ENCODE results near the gene ADM2. TPM values are rescaled to one million over a fixed set of nuclear protein-coding genes. Genes with fewer than 3 reads are reported as not detected.

ADM2 gene
- total RNA-seq, 1 donor from 2014 or later, result 37.6 TPM

DNA sequence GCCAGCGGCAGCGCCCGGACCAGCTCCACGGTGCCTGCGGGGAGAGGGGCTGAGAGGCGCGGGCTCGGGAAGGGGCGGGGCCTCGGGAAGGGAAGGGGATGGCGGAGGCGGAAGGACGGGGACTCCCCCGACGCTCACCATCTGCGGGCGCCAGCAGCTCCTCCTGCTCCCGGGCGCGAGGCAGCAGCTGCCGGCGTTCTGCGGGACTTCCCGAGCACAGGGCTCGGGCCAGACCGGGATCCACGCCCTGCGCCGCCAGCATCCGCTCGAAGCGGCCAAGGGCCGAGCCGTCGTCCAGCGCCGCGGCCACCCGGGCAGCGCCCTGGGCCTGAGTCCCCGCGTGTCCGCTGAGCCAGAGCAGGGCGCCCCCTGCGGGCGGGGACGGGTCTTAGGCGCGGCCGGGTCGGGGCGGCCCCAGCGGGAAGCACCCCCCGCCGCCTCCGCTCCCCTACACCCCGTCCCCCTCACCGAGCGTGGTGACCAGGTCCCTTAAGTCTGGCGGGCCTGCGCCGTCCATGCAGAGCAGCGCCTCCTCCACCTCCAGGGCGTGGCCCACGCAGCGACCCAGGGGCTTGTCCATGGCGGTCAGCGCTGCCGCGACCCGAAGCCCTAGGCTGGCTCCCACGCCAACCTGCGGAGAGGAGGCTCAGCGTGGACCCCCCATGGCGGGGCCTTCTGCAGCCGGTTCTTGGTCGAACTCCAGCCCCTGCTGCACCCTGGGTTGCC lies 44.9 kb downstream of the ADM2 start:
- H3K9me3 Mint-ChIP-seq (ENCODE audit: unreplicated experiment), result peaks cover 15% of the 10 kb centered on the region
- peaks cover 20% of the 10 kb centered on the region for H3K27me3 Mint-ChIP-seq (ENCODE audit: unreplicated experiment)
- peak overlapping the region; percentile 78 for H3K4me3 Mint-ChIP-seq (ENCODE audit: unreplicated experiment)
- H3K27ac Mint-ChIP-seq (ENCODE audit: unreplicated experiment), result peak overlapping the region; percentile 77
- TF ChIP-seq, protein P1, sequence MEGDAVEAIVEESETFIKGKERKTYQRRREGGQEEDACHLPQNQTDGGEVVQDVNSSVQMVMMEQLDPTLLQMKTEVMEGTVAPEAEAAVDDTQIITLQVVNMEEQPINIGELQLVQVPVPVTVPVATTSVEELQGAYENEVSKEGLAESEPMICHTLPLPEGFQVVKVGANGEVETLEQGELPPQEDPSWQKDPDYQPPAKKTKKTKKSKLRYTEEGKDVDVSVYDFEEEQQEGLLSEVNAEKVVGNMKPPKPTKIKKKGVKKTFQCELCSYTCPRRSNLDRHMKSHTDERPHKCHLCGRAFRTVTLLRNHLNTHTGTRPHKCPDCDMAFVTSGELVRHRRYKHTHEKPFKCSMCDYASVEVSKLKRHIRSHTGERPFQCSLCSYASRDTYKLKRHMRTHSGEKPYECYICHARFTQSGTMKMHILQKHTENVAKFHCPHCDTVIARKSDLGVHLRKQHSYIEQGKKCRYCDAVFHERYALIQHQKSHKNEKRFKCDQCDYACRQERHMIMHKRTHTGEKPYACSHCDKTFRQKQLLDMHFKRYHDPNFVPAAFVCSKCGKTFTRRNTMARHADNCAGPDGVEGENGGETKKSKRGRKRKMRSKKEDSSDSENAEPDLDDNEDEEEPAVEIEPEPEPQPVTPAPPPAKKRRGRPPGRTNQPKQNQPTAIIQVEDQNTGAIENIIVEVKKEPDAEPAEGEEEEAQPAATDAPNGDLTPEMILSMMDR (IDR thresholded peaks at IDR 0.05; ENCODE audit: partially characterized antibody, unreplicated experiment), result peak; percentile 84
- peak; percentile 91 for DNase-seq
- H3K36me3 Mint-ChIP-seq (ENCODE audit: unreplicated experiment), result peaks cover 5% of the 10 kb centered on the region
- H3K4me1 Mint-ChIP-seq (ENCODE audit: low read depth, unreplicated experiment), result peaks cover 12% of the 10 kb centered on the region

DNA sequence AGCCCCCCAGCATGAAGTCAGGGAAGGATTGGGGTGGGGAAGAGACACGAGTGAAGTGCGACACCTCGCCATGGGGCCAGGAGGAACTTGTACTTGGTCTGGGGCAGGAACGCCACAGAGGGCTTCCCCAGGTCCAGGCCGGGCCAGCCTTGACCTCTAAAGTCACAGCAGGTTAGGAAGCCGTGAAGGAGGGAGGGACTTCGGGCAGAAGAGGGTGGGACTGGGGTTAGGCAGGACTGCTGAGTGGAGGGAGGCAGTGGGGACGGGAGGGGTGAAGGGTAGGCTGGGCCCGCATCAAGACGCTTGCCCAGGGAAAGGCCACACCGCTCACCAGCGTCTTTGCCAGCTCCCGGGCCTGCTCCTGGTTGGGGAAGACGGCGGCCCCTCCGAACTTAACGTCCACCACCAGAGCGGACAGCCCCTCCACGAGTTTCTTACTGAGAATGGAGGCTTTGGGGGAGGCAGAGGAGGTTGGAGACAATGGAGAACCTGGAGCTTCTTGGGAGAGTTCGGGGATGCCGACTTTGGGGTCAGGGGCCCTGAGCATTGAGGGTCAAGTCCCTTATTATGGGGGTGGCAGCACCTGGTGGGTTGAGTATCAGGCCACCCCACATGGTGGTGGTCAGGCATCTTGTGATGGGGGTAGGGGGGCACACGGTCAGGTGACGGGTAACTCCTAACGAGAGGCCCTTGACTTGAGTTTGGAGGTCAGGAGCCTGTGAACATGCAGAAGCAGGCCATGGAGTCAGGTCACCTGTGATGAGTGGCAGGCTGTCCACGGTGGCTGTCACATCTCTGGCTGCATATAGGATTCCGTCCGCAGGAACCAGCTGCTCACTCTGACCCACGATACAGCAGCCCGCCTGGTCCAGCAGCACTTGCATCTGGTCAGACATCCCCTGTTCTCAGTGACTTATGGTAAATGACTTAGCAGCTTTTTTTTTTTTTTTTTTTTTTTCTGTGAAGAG lies 45.8 kb downstream of the ADM2 start:
- Mint-ChIP-seq H3K4me1 (ENCODE audit: low read depth, unreplicated experiment) (peaks cover 12% of the 10 kb centered on the region), H3K9me3 (ENCODE audit: unreplicated experiment) (peaks cover 15% of the 10 kb centered on the region), H3K27ac (ENCODE audit: unreplicated experiment) (peak overlapping the region; percentile 77), H3K4me3 (ENCODE audit: unreplicated experiment) (peak overlapping the region; percentile 78), H3K27me3 (ENCODE audit: unreplicated experiment) (peaks cover 20% of the 10 kb centered on the region), H3K36me3 (ENCODE audit: unreplicated experiment) (peaks cover 5% of the 10 kb centered on the region)
- DNase-seq, result peak; percentile 36
- TF ChIP-seq, protein P1 (IDR thresholded peaks at IDR 0.05; ENCODE audit: partially characterized antibody, unreplicated experiment), result no peak

DNA sequence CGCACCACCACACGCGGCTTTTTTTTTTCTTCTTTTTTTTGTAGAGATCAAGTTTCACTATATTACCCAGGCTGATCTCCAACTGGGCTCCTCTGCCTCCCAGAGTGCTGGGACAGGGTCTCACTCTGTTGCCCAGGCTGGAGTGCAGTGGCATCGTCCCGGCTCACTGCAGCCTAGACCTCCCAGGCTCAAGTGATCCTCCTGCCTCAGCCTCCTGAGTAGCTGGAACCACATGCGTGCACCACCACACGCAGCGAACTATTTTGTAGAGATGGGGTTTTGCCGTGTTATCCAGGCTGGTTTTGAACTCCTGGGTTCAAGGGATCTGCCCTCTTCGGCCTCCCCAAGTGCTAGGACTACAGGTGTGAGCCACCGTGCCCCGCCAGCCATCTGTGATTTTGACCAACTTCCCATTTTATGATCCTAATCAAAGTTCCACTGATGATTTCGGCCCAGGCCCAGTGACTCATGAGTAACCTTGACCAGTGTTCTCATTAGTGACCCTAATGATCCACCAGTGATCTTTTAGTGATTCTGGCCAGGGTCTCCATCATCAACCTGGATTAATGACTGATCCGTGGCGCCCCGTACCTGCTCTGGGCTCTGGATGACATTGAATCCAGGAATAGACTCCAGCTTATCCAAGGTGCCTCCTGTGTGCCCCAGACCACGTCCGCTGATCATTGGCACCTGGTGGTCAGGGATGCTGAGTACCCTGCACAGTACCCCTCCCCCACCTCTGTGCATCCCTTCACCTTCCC lies 46.8 kb downstream of the ADM2 start:
- Mint-ChIP-seq H3K4me1 (ENCODE audit: low read depth, unreplicated experiment) (peaks cover 12% of the 10 kb centered on the region), H3K9me3 (ENCODE audit: unreplicated experiment) (peaks cover 15% of the 10 kb centered on the region), H3K4me3 (ENCODE audit: unreplicated experiment) (peak overlapping the region; percentile 78), H3K27ac (ENCODE audit: unreplicated experiment) (peak overlapping the region; percentile 57), H3K36me3 (ENCODE audit: unreplicated experiment) (peaks cover 5% of the 10 kb centered on the region), H3K27me3 (ENCODE audit: unreplicated experiment) (peaks cover 26% of the 10 kb centered on the region)
- DNase-seq, result no peak
- TF ChIP-seq, protein P1 (IDR thresholded peaks at IDR 0.05; ENCODE audit: partially characterized antibody, unreplicated experiment), result no peak

DNA sequence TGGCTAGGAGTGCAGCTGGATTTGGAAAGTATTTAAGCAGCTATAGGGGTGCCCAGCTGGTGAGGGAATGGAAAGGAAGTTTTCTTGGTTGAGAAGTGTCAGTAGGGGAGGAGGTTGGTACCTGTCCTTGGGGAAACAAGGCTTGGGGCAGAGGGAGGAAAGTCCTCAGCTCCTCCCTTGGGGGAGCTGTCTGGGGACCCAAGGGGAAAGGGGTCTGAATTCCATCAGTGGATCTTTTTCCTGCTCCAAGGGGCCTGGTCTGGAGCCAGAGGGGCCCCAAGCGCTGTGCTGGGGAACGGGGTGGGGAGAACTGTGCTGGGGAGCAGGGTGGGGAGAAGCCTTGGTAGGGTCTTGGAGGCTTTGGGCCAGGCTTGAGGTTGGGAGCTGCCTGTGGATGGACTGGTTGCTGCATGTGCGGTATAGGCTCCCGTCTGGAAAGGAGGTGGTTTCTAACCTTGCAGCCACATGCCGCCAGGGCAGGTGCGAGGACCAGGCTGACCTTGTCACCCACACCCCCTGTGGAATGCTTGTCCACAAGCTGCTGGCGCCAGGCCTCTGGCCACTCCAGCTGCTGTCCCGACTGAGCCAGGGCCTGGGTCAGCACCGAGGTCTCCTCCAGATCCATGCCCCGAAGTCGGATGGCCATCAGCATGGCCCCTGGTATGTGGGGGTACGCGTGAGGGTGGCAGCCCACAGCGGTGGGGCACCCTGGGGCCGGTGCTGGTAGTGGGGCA lies 47.5 kb downstream of the ADM2 start:
- Mint-ChIP-seq H3K27ac (ENCODE audit: unreplicated experiment) (no peak overlapping the region), H3K36me3 (ENCODE audit: unreplicated experiment) (peaks cover 5% of the 10 kb centered on the region), H3K4me1 (ENCODE audit: low read depth, unreplicated experiment) (peaks cover 12% of the 10 kb centered on the region), H3K27me3 (ENCODE audit: unreplicated experiment) (peaks cover 30% of the 10 kb centered on the region), H3K4me3 (ENCODE audit: unreplicated experiment) (no peak overlapping the region), H3K9me3 (ENCODE audit: unreplicated experiment) (peaks cover 15% of the 10 kb centered on the region)
- DNase-seq, result no peak
- TF ChIP-seq, protein P1 (IDR thresholded peaks at IDR 0.05; ENCODE audit: partially characterized antibody, unreplicated experiment), result no peak

All from glutamatergic neuron (in vitro differentiated cells).